NCI-H1930 (cell line): ENCODE measurements around the gene LYPD4.

ENCODE experiments used
- DNase-seq, 2 experiments: peaks; one replicate each; lab custom pipeline; 2025; lab: John Stamatoyannopoulos, UW

Gene LYPD4

DNA sequence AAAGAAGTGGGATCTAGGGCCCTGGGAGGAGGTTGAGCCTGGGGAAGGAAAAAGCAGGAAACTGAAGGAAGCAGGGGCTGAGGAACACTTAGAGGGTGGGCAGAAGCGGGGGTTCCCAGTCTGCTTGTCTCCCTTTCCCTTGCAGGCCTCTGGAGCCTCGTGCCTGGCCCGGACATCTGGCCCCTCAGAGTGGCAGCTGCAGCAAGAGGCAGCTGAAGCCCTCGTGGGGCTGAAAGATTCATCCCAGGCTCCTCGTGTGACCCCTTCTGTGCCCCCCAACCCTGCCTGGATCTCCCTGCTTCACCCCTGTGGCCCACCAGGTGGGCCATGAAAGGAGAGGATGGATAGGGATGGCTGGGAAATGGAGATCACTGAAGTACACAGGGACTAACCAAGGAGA, 5.9 kb upstream of the LYPD4 start:
- no peak for DNase-seq

DNA sequence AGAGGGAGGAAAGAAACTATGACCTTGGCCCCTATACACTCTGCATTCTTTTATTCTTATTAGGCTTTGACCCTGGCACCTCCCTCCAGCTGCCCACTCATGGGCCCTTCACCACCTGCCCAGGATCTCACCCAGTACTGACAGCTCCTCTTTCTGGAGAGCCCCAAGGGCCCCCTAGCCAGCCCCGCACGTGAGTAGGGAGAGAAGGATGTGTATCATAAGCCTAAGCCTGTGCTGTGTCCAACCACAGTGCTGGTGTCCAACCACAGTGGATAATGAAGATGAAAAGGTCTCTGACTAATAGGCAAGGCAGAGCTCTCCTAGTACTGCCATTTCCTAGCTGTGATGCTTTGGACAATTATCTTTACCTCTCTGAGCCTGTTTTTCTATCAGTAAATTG, 4.6 kb upstream of the LYPD4 start:
- DNase-seq = no peak

DNA sequence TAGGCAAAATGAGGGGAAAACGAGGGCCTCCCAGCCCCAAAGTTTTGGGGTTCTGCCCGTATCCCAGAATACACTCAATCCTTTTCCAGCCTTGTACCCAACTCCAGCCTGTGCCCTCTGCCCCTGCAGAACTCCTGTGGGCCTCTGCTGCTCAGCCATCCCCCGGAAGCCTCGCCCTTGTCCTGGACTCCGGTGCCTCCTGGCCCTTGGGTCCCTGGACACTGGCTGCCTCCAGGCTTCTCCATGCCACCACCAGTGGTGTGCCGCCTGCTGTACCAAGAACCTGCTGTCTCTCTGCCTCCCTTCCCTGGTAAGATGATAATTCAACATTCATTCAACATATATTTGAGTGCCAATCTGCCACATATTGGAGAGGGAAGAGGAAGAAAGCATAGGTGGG, 4.2 kb upstream of the LYPD4 start:
- DNase-seq = no peak

DNA sequence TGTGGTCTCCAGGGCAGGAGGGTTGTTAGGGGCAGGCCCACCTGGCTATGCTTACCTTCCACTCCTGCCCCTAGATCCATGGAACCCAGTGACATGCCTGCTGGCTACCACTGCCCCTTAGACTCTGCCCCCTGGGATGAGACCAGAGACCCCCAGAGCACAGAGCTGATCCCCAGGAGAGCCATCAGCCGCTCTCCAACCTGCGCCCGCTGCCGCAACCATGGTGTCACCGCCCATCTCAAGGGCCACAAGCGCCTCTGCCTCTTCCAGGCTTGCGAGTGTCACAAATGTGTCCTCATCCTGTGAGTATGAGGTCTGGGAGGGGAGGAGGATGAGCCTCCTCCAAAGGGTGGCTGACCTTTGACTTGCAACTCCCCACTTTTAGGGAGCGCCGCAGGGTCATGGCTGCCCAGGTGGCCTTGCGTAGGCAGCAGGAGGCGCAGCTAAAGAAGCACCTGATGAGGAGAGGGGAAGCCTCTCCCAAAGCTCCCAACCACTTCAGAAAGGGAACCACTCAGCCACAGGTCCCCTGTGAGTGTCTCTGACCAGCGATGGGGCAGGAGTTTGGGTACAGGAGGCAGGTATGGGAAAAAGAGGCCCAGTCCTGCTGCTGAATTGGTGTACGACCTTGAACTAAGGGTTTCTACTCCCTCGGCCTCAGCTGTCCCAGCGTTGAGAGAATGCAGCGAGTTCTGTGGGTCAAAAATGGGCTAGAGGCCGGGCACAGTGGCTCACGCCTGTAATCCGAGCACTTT, 3.0 kb upstream of the LYPD4 start:
- no peak for DNase-seq

DNA sequence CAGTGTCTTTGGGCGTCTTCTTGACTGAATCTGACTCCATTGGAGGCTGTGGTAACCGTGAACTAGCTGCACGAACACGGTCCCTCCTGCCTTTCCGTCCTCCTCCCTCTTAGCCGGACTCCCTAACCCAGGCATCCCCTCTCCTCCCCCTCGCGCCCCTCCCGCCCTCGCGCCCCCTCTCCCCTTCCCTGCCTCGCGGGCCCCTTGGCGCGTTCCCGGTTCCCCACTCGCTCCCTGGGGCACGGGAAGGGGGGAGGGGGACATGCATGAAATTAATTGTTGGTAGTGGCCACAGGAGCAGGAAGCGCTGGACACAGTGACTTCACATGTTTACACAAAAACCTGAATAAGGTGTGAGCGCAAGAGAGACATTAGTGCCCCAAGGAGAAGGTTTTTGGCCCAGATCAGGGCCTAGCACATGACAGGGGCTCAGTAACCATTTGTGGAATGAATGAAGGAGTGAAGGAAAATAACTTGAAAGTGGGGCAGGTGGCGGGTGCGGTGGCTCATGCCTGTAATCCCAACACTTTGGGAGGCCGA, 638 bp upstream of the LYPD4 start:
- DNase-seq = no peak

DNA sequence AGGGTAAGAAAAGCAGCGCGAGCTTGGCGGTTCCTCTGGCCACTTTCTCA, 343 bp upstream of the LYPD4 start, which contains the start of gene DMRTC2:
TSS of gene DMRTC2 (plus strand) at position 42 of the 50 bp plus-strand sequence. CDS start 2,387 bp downstream, outside the sequence.
- no peak for DNase-seq

DNA sequence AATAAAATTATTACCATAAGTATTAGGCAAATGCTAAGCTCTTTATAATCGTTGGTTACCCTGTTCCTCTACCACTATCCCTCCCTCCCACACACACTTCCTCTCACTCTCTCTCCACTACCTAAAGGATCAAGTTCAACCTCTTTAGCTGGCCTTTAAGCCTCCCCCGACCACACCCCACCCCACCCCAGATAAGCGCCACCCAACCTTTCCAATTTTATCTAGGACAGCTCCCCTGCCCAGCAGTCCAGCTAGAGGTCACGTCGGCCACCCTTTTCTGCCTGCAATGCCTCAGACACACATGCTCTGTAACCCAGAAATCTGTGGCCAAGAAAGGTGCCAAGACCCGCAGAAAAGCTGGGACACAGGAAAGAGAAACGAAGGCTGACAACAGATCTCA, 1.1 kb downstream of the LYPD4 start:
- no peak for DNase-seq

DNA sequence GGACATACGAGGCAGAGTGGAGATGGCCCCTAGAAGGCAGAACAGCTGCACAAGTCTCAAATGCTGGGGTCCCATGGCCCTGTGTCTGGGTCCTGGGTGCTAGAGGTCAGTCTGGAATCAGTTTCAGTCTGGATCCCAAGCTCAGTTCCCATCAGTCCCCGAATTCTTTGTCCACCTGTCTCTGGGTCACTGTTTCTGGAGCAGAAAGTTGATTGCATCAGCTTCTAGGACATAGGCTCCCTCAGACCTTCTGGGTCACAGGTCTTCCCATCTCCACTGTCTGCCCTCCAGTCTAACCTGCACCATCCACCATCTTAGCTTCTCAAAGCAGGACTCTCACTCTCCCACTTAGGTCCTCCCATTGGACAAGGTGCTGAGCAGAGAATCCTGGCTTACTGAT, 5.3 kb downstream of the LYPD4 start:
- DNase-seq = no peak

DNA sequence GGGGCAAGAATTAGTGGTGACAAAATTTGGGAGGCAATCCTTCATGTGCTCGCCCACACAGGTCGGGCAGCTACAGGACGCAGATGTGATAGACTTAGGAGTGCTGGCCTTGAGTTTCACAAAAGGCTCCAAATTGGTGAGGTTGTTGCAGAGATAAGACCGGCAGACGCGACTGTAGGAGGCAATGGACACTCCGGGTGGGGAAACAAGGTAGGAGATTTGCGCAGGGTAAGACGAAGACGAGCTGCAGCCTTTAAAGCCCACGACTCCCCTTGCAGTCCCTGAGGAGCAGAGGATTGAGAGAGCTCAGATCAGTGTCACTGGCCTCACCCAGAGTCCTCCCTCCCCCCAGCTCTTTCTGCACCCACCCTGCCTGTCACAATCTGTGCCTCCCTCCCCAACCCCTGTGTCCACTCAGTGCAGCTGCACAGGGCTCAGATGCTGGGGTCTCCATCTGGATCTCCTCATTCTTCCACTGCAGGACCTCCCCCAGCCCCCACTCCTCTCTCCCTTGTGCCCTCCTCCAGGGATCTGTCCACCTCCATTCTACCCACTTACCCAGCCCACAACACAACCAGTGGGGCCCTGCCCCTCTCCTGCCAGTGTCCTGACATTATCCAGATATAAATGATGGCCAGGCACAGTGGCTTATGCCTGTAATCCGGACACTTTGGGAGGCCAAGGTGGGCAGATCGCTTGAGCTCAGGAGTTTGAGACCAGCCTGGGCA, 6.3 kb downstream of the LYPD4 start:
- DNase-seq = no peak

DNA sequence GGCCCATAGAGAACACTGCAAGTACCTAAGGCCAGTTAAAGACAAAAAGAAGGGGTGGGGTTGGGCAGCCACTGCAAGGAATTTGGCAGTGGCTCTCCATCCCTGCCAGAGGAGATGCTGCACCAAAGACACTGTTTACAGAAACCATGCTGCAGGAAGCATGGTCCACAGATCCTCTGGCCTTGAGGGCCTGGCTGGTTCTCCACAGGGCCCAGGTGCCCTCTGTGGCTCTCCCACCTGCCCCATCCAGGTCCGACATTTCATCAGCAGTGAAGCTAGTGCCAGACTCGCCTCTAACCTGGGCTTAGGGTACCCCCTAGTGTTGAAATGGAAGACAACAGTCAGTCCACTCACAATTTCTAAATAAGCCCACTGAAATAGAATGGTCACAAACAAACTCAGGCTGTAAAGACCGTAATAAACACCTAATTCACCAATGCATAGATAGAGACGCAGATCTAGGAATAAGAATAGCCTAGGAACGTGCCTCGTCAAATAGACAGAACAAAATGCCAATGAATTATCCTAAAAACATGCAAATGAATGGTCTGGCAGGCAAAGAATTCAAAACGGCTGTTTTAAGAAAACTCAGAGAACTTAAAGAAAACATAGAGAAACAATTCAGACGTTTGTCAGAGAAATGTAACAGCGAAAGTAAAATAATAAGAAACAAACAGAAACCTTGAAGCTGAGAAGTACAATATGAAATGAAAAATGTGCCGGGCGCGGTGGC, 23.3 kb downstream of the LYPD4 start:
- DNase-seq = peak; percentile 68 to 77

DNA sequence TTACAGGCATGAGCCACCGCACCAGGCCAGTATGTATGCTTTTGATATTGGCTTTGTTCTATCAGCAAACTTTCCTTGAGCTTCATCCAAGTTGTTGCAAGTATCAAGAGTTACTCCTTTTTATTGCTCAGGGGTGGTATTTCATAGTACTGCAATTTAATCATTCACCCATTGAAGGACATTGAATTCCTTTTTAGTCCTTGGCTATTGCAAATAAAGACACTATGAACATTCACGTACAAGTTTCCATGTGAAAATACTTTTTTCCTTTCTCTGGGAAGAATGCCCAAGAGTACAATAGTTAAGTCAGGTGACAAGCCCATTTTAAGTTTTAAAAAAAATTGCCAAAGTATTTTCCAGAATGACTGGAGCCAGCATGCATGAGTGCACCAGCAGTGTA, 27.7 kb downstream of the LYPD4 start:
- no peak for DNase-seq

DNA sequence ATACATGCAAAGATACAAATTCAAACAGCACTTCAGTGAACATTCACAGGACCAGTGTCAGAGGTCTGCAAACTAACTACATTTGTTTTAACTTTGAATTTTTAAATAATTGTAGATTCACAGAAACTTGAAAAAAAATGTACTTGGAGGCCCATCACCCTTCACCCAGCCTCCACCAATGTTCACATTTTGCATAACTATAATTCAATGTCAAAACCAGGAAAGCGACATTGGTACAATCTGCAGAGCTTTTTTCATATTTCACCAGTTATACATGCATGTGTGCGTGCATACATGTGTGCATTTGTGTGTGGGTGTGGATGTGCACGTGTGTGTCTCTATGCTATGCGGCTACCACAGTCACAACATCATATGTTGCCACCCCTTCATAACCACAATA, 29.2 kb downstream of the LYPD4 start:
- no peak for DNase-seq

DNA sequence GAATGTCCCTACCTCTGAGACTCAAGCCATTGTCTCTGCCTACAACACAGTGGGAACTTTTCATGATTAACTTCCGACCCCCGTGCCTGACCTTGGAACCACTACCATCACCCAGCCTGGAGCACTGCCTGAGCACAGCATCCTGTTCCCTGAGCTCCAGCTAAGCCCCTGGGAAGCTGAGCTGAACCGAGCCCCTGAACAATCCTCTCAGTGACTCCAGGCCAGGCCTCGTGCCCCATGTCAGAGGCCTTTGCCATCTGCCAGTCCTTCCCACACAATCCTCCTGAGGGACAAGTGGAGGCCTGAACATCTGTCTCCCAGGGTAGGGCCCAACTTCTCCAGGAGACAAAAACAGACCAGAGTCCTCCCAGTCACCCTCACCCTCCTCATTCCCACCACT, 30.6 kb downstream of the LYPD4 start:
- DNase-seq = no peak

DNA sequence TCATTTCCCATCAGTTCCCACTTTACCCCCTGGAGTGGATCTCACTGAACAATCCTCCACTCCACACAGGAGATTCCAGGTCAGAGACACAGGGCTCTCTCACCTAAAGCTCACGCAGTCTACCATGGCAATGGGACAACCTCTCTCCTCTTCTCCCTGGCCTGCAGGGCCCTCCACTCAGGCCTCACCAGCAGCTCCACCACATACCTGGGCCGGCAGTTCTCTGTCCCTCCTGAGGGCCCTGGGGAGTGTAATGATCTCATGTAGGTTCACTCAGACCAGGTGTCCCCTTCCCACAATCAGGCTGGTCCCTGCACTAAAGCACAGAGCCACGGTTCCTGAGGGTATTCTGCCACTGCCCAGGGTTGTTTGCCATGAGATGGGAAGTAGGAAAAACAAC, 32.5 kb downstream of the LYPD4 start:
- no peak for DNase-seq

DNA sequence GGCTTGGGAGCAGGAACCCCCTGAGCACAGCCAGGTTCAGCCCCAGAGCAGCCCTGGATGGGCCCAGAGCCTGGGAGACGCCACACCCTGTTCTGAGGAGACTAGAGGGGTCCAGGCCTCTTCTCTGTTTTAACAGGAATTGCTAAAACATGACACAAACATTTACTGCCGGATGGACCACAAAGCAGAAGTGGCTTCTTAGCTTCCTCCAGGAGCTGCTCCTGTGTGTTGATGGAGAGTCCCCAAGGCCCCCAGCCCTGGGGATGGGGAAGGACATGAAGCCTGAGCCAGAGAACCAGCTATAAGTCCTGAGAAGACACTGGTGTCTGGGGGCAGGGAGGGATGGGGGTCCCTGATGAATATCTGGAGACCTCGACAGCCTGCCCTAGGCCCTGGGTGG, 33.4 kb downstream of the LYPD4 start:
- DNase-seq = no peak

DNA sequence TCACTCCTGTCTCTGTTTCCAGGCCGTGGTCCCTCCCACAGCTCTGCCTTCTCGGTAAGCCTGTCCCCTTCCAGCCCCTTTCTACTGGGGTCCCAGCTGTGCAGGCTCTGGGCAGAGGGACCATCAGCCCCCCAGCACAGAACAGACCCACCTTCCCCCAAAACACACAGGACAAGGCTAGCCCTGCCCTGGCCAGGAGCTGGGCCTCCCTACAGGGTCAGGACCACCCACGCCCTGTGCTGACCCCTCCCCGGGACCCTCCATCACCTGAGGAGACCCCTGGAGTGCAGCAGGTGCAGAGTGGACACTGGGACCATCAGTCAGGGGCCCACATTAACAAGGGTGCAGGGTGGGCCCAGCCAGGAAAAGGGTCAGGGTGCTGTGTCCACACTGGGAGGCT, 34.2 kb downstream of the LYPD4 start:
- DNase-seq = no peak

DNA sequence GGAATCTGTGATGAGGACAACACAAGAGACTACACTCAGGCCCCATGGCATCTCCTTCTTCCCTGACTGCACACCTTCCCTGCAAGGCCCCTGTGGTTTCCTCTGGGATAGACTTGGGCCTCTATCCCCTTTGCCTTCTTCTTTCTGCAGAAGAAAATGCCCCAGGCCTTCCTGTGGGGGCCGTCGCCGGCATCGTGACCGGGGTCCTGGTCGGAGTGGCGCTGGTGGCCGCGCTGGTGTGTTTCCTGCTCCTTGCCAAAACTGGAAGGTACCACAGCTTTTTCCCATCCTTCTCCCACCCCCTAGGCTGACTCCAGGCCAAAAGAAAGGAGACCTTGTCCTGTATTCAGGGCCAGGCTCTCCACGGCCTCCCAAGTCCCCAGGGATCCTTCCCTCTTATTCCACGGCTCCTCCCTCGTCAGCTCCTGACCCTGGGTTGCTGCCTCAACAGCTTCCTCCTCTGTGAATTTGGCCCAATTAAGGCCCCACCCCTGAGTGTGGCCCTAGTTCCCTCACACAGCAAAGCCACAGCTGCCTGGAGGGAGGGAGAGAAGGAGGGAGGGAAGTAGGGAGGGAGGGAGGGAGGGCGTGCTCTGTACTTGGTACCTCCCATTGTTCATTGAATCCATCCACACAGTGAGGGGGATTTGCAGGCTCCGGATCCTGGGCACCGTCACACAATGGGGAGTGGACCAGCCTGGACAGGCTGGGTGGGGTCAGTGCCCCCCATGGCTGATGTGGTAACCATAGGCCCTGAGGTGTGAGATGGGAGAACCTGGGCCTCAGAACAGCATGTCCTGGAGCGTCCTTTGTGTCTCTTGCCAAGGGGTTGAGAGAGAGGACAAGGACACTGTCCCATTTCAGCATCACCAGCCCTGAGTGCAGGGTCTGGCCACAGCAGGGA, 35.6 kb downstream of the LYPD4 start:
- DNase-seq = no peak

DNA sequence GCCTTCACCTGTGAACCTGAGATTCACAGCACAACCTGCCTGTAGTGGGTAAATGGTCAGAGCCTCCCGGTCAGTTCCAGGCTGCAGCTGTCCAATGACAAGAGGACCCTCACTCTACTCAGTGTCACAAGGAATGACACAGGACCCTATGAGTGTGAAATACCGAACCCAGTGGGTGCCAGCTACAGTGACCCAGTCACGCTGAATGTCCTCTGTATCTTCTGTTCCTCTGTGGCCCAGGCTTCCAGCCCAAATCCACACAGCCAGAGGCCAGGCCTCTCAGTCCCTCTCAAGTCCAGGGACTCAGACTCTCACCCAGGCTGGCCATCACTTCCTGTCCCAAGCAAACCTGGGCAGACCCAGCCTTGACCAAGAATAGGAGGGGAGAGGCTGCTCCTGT, 37.3 kb downstream of the LYPD4 start:
- no peak for DNase-seq

DNA sequence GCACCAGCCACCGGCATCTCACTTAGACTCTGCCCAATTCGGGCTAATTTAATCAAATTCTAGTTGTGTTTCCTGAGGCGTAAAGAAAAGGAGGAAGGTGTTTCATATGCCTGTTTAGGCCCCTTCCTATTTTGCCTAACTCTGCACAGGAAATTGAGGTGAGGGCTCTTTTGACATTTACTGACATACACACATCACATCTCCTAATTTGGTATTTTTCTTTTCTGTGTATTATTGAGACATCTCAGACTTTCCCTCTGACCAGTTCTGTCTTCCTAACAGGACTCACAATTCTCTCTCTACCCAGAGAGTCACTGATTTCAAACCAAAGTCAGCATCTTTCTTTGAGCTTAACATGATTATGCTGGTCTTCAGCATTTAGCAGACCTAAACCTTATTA, 40.1 kb downstream of the LYPD4 start:
- no peak for DNase-seq

DNA sequence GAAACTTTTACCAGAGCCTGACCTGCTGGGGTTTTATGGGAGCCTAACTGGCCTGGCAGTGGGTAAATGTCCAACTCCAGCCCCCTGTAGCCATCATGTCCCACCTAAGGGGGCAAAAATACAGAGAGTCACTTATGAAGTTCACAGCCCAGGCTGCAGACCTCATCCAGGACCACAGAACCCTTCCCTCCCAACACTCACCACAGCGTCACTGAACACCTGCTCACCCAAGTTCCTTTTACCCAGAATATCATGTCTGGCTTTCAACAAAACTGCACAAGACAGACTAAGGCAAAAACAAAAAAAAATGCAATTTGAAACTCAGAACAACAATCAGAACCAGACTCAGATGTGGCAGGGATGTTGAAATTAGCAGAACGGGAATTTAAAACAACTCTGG, 41.7 kb downstream of the LYPD4 start:
- DNase-seq = no peak

DNA sequence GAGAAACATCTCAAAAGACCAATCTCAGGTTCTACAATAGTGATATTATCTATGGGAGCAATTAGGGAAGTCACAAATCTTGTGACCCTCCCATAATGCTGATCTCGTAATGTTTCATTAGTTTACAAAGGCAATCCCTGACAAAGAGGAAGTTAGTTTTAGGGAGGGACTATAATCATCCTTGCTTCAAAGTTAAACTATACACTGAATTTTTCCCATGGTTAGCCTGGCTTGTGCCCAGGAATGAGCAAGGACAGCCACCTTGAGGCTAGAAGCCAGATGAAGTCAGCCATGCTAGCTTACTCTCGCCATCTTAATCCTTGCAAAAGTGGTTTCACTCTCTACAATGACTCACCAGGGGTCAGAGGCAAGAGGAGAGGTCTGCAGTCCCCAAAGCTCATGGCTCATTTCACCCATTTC, 42.7 kb downstream of the LYPD4 start:
- DNase-seq = no peak

DNA sequence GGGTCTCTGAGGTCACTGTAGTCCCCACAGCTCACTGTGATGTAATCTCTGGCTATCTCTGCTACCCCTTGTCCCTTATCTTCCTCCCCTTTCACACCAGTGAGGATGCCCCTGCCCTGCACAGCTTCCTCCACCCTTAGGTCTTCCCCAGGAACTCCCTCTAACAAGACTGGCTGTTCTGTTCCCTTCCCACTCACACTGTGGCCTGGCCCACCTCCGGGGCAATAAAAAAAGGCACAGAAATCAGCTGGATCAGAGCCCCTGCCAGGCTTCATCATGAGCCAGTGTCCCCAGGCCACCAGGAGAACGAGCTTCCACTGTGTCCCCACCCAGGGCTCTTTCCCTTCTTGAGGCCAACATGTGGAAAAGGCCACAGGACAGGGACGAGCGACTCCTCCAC, 43.5 kb downstream of the LYPD4 start:
- no peak for DNase-seq
